ENCODE data around the gene TAOK1. TPM values are rescaled to one million over a fixed set of nuclear protein-coding genes. Genes with fewer than 3 reads are reported as not detected.

TAOK1 gene
- total and polyA plus RNA-seq, 9 of the 15 experiments (the other 6 are each of a cell fraction or from before 2014, with no cell fraction given): 3.2 to 33.1 (median 16.5) TPM

- Histone ChIP-seq H4K20me1 (replicated peaks; ENCODE audit: control insufficient read depth, insufficient read depth, low read length) (no peaks in the 10 kb centered on the region; the same call in 1 of the 2 replicates), H3K27me3 (ENCODE audit: control insufficient read depth in 2 of 2, insufficient read depth in 2 of 2, low read length in 2 of 2) (no peaks in the 10 kb centered on the region), H3K9me3 (replicated peaks; ENCODE audit: control insufficient read depth, insufficient read depth, low read depth, low read length) (no peaks in the 10 kb centered on the region), H3K4me3 (no peak overlapping the region), H3K79me2 (ENCODE audit: control insufficient read depth, insufficient read depth, low read length) (peaks cover 24% of the 10 kb centered on the region), H3K4me2 (ENCODE audit: insufficient read depth, low read length) (no peak overlapping the region), H3K9me1 (ENCODE audit: control insufficient read depth, insufficient read depth, low read length) (peaks cover 2% of the 10 kb centered on the region), H3K4me1 (replicated peaks in 1 of 2; ENCODE audit: control insufficient read depth in 2 of 2, insufficient read depth in 2 of 2, low read length in 2 of 2) (peaks cover 31 to 64% of the 10 kb centered on the region in 2 experiments), H3K27ac (ENCODE audit: extremely low read depth, low read depth, low read length) (no peak overlapping the region), H3K36me3 (ENCODE audit: control insufficient read depth, insufficient read depth, low read length) (peaks cover 10% of the 10 kb centered on the region; the same call in 1 of the 3 replicates), H3K9ac (ENCODE audit: insufficient read depth in 1 of 2, low read depth in 2 of 2, low read length in 2 of 2) (peak overlapping the region in 1 of 2 experiments; percentile 60; a peak in 2 of 4 replicates), H2AFZ (ENCODE audit: low read depth, low read length) (no peak overlapping the region)
- ChIA-PET POLR2A (interaction anchor here (0.6 to 3.8 kb wide), 4 partner anchors 10 to 42 kb away, joined by 3 to 25 read pairs (median 4); no protein-coding TSS in a partner anchor), CTCF (ENCODE audit: low intra/inter-chr PET ratio) (no interaction called here)
- DNase-seq (ENCODE audit: extremely low read depth in 1 of 4, low spot score in 3 of 4) (no peak), FAIRE-seq (no peak), ATAC-seq (no peak)
- TF ChIP-seq L3MBTL2 (IDR thresholded peaks at IDR 0.05) (no peak), NFRKB (IDR thresholded peaks at IDR 0.05; ENCODE audit: low read depth) (no peak), ZNF184 (CRISPR knock-in tag; IDR thresholded peaks at IDR 0.05) (no peak), CEBPG (CRISPR knock-in tag; IDR thresholded peaks at IDR 0.05) (no peak), CEBPG (tag; conservative IDR thresholded peaks at IDR 0.05 in 1 of 2, IDR thresholded peaks at IDR 0.05 in 1 of 2) (no peak), IFI16 (CRISPR knock-in tag; IDR thresholded peaks at IDR 0.05) (no peak), ZBED1 (IDR thresholded peaks at IDR 0.05) (no peak), RBM17 (IDR thresholded peaks at IDR 0.05; ENCODE audit: borderline replicate concordance, low read depth, low read length) (no peak), ARHGAP35 (IDR thresholded peaks at IDR 0.05; ENCODE audit: partially characterized antibody) (no peak), NFYB (IDR thresholded peaks at IDR 0.05; ENCODE audit: extremely low read depth, insufficient read length) (no peak), ZNF347 (CRISPR knock-in tag; IDR thresholded peaks at IDR 0.05; ENCODE audit: low read depth) (no peak), HMBOX1 (IDR thresholded peaks at IDR 0.05) (no peak), STAG1 (CRISPR knock-in tag; IDR thresholded peaks at IDR 0.05; ENCODE audit: borderline replicate concordance) (no peak), TGIF2 (CRISPR knock-in tag; IDR thresholded peaks at IDR 0.05) (no peak)
- in situ Hi-C loops (cut with MboI) (no loop called here), intact Hi-C loops (cut with micrococcal nuclease) (no loop called here)
- WGBS (ENCODE audit: insufficient coverage, low coverage, missing lambda C conversion rate): 74% methylated on average over 7 of the region's 9 CpGs
- TSS peak; percentile 35 for BruUV-seq (replicated peaks)
These were observed 196.7 kb downstream of the TAOK1 start for GRCh38 chr17:29586676-29587469.

Measured in K562 (cell line).